Activated T-cell treated with anti-CD3 and anti-CD28 coated beads for 48 hours (primary cell): Measurements from ENCODE around the gene AGAP4.
"Not testable (repeated sequence)": the region's sequence is repeated elsewhere in the genome, so short reads cannot be mapped to it uniquely, and the experiment has no call there.

Experiments used
- DNase-seq: peaks from one replicate; pipeline ENCODE4 v3.0.0-alpha.2; 2020; ENCODE audit warnings: low read depth

Gene AGAP4

GRCh38 chr10:45790694-45791426 is 56.4 kb downstream of the AGAP4 start:
- DNase-seq, result not testable (repeated sequence)

DNA sequence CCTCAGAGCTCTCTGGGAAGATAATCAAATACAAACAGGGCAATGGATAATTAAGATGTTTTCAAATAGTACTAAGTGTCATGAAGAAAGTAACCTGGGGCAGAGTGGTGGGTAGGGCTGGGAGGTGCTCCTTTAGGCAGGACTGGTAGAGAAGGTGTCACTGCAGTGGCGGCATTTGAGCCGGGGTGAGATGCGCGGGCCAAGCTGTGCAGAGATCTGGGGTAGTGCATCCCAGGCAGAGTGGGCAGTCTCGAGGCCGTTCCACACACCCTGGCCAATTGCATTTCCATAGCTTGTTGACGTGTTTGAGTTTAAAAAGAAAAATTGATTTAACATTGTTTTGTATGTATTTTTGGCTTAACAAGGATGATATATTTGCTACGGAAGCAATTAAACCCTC is 57.3 kb downstream of the AGAP4 start:
- not testable (repeated sequence) for DNase-seq

- not testable (repeated sequence) for DNase-seq
These were observed 60.0 kb downstream of the AGAP4 start for GRCh38 chr10:45787212-45787741.

GRCh38 chr10:45786217-45786616 is 61.1 kb downstream of the AGAP4 start:
- DNase-seq, result not testable (repeated sequence)
